ENCODE measurements around the gene ZKSCAN5.
A peak's percentile ranks its signal among the peaks of the same experiment; 100 is the strongest.
"Not testable (repeated sequence)": the region's sequence is repeated elsewhere in the genome, so short reads cannot be mapped to it uniquely, and the experiment has no call there.

The ZKSCAN5 gene

GRCh38 chr7:99497766-99498545, 6.5 kb upstream of the ZKSCAN5 start:
- DNase-seq (ENCODE audit: low read depth, low spot score) = no peak

GRCh38 chr7:99498546-99498944, 5.9 kb upstream of the ZKSCAN5 start:
- DNase-seq (ENCODE audit: low read depth, low spot score) = no peak

GRCh38 chr7:99499371-99499720, 5.1 kb upstream of the ZKSCAN5 start:
- no peak for DNase-seq (ENCODE audit: low read depth, low spot score)

GRCh38 chr7:99499721-99500636, 4.5 kb upstream of the ZKSCAN5 start, which contains the start of gene ZNF394:
TSS of gene ZNF394 (minus strand) at chr7:99500281. CDS start at chr7:99500093, 188 bp downstream.
- peak; percentile 78 for DNase-seq (ENCODE audit: low read depth, low spot score)

- no peak for DNase-seq (ENCODE audit: low read depth, low spot score)
Observed at GRCh38 chr7:99500637-99501009, 3.8 kb upstream of the ZKSCAN5 start.

GRCh38 chr7:99501236-99501635, 3.2 kb upstream of the ZKSCAN5 start:
- not testable (repeated sequence) for DNase-seq (ENCODE audit: low read depth, low spot score)

GRCh38 chr7:99504281-99504602, 220 bp upstream of the ZKSCAN5 start:
- DNase-seq (ENCODE audit: low read depth, low spot score) = no peak

GRCh38 chr7:99505324-99505662, 831 bp downstream of the ZKSCAN5 start:
- no peak for DNase-seq (ENCODE audit: low read depth, low spot score)

GRCh38 chr7:99514050-99514449, 9.6 kb downstream of the ZKSCAN5 start:
- no peak for DNase-seq (ENCODE audit: low read depth, low spot score)

- DNase-seq (ENCODE audit: low read depth, low spot score) = no peak
Observed at GRCh38 chr7:99521399-99521798, 16.9 kb downstream of the ZKSCAN5 start.

- DNase-seq (ENCODE audit: low read depth, low spot score) = no peak
Observed at GRCh38 chr7:99525713-99526440, 21.4 kb downstream of the ZKSCAN5 start.

- DNase-seq (ENCODE audit: low read depth, low spot score) = no peak
Observed at GRCh38 chr7:99531354-99531765, 26.9 kb downstream of the ZKSCAN5 start.

- DNase-seq (ENCODE audit: low read depth, low spot score) = no peak
Observed at GRCh38 chr7:99535667-99536066, 31.2 kb downstream of the ZKSCAN5 start.

- no peak for DNase-seq (ENCODE audit: low read depth, low spot score)
Observed at GRCh38 chr7:99539213-99539811, 34.9 kb downstream of the ZKSCAN5 start.

- DNase-seq (ENCODE audit: low read depth, low spot score) = no peak
Observed at GRCh38 chr7:99540542-99540941, 36.1 kb downstream of the ZKSCAN5 start.

- no peak for DNase-seq (ENCODE audit: low read depth, low spot score)
Observed at GRCh38 chr7:99541212-99541611, 36.8 kb downstream of the ZKSCAN5 start.

- DNase-seq (ENCODE audit: low read depth, low spot score) = no peak
Observed at GRCh38 chr7:99543081-99543671, 38.7 kb downstream of the ZKSCAN5 start.

- no peak for DNase-seq (ENCODE audit: low read depth, low spot score)
Observed at GRCh38 chr7:99543916-99544315, 39.5 kb downstream of the ZKSCAN5 start.

- not testable (repeated sequence) for DNase-seq (ENCODE audit: low read depth, low spot score)
Observed at GRCh38 chr7:99545308-99545707, 40.8 kb downstream of the ZKSCAN5 start.

- DNase-seq (ENCODE audit: low read depth, low spot score) = not testable (repeated sequence)
Observed at GRCh38 chr7:99549545-99549944, 45.1 kb downstream of the ZKSCAN5 start.

GRCh38 chr7:99551334-99551733, 46.9 kb downstream of the ZKSCAN5 start:
- no peak for DNase-seq (ENCODE audit: low read depth, low spot score)

Measured in activated naive CD8-positive, alpha-beta T cell treated with anti-CD3 and anti-CD28 coated beads, Interleukin-2, amount 50 U/mL, for 16 hours (primary cell).